Measurements from ENCODE around the gene STRN. TPM values are rescaled to one million over a fixed set of nuclear protein-coding genes. Genes with fewer than 3 reads are reported as not detected.

The STRN gene
- total and polyA plus RNA-seq, 10 of the 15 experiments (the other 5 are each of a cell fraction or from before 2014, with no cell fraction given): 1.00 to 19.2 (median 9.1) TPM

- in situ Hi-C loops (cut with MboI): no loop called here
- Histone ChIP-seq H3K79me2 (ENCODE audit: control insufficient read depth, insufficient read depth, low read length) (no peaks in the 10 kb centered on the region), H2AFZ (ENCODE audit: control insufficient read depth, low read depth, low read length) (no peak overlapping the region), H3K36me3 (ENCODE audit: control insufficient read depth in 2 of 2, insufficient read depth in 2 of 2, low read length in 1 of 2) (no peaks in the 10 kb centered on the region), H3K4me3 (no peak overlapping the region), H3K9me3 (replicated peaks; ENCODE audit: control insufficient read depth, insufficient read depth, low read length) (no peaks in the 10 kb centered on the region), H3K27ac (ENCODE audit: control insufficient read depth, insufficient read depth) (no peak overlapping the region), H3K9ac (ENCODE audit: control insufficient read depth, insufficient read depth, low read length) (no peak overlapping the region), H3K4me2 (ENCODE audit: control insufficient read depth, insufficient read depth) (no peak overlapping the region), H3K4me1 (ENCODE audit: control insufficient read depth, insufficient read depth, low read length) (no peaks in the 10 kb centered on the region), H4K20me1 (ENCODE audit: control insufficient read depth, insufficient read depth) (no peaks in the 10 kb centered on the region), H3K27me3 (replicated peaks in 1 of 2; ENCODE audit: control insufficient read depth in 2 of 2, insufficient read depth in 2 of 2, low read length in 1 of 2) (no peaks in the 10 kb centered on the region)
- no peak for FAIRE-seq
- CTCF ChIA-PET: interaction anchor here (0.6 to 1.4 kb wide), 4 partner anchors 14 to 1343 kb away, joined by 3 read pairs; partner anchors contain the start of genes GPATCH11 and HEATR5B
- TF ChIP-seq TARDBP (IDR thresholded peaks at IDR 0.05; ENCODE audit: borderline replicate concordance): no peak
- TF ChIP-seq SUZ12 (IDR thresholded peaks at IDR 0.05; ENCODE audit: unreplicated experiment): no peak
- no peak for TF ChIP-seq HCFC1 (IDR thresholded peaks at IDR 0.05; ENCODE audit: low read length)
- RAD21 ChIA-PET (ENCODE audit: unreplicated experiment): no interaction called here
- SMC1A ChIA-PET (ENCODE audit: uncharacterized antibody, unreplicated experiment): interaction anchor here (0.6 to 1.4 kb wide), 3 partner anchors 11 to 30 kb away, joined by 3 to 4 read pairs (median 3); no protein-coding TSS in a partner anchor
- intact Hi-C loops (cut with micrococcal nuclease; ENCODE audit: unreplicated experiment): no loop called here
- no TSS peak for BruUV-seq (replicated peaks)
- POLR2A ChIA-PET: interaction anchor here (1.1 kb wide), 1 partner anchor 10 kb away, joined by 4 read pairs; no protein-coding TSS in a partner anchor
- DNase-seq (ENCODE audit: low read depth, low spot score): no peak
- WGBS (ENCODE audit: insufficient coverage, insufficient replicate concordance, low lambda C conversion rate, missing lambda C conversion rate): 73% methylated on average over 2 of the region's 2 CpGs
- ATAC-seq: no peak
Observed at GRCh38 chr2:36973320-36973719, 7.0 kb upstream of the STRN start.

GRCh38 chr2:36971990-36972389, 5.7 kb upstream of the STRN start:
- Histone ChIP-seq H2AFZ (ENCODE audit: control insufficient read depth, low read depth, low read length) (no peak overlapping the region), H3K9ac (ENCODE audit: control insufficient read depth, insufficient read depth, low read length) (no peak overlapping the region), H3K27me3 (replicated peaks in 1 of 2; ENCODE audit: control insufficient read depth in 2 of 2, insufficient read depth in 2 of 2, low read length in 1 of 2) (no peaks in the 10 kb centered on the region), H4K20me1 (ENCODE audit: control insufficient read depth, insufficient read depth) (no peaks in the 10 kb centered on the region), H3K9me3 (replicated peaks; ENCODE audit: control insufficient read depth, insufficient read depth, low read length) (no peaks in the 10 kb centered on the region), H3K79me2 (ENCODE audit: control insufficient read depth, insufficient read depth, low read length) (no peaks in the 10 kb centered on the region), H3K4me1 (ENCODE audit: control insufficient read depth, insufficient read depth, low read length) (peaks cover 4% of the 10 kb centered on the region), H3K4me2 (ENCODE audit: control insufficient read depth, insufficient read depth) (no peak overlapping the region), H3K4me3 (no peak overlapping the region), H3K36me3 (ENCODE audit: control insufficient read depth in 2 of 2, insufficient read depth in 2 of 2, low read length in 1 of 2) (no peaks in the 10 kb centered on the region), H3K27ac (ENCODE audit: control insufficient read depth, insufficient read depth) (no peak overlapping the region)
- intact Hi-C loops (cut with micrococcal nuclease; ENCODE audit: unreplicated experiment): no loop called here
- ChIA-PET SMC1A (ENCODE audit: uncharacterized antibody, unreplicated experiment) (no interaction called here), RAD21 (ENCODE audit: unreplicated experiment) (no interaction called here), POLR2A (no interaction called here), CTCF (interaction anchor here (1.4 kb wide), 1 partner anchor 13 kb away, joined by 3 read pairs; no protein-coding TSS in a partner anchor)
- BruUV-seq (replicated peaks): no TSS peak
- no peak for FAIRE-seq
- in situ Hi-C loops (cut with MboI): no loop called here
- DNase-seq (ENCODE audit: low read depth, low spot score): no peak
- ATAC-seq: no peak
- TF ChIP-seq ZNF622 (IDR thresholded peaks at IDR 0.05) (no peak), SKIL (IDR thresholded peaks at IDR 0.05; ENCODE audit: low read depth, poor library complexity, severe bottlenecking) (no peak), ATF2 (IDR thresholded peaks at IDR 0.05; ENCODE audit: low read length) (no peak)

Data from GM12878 (cell line).